Astrocyte (in vitro differentiated cells and primary cell): Measurements from ENCODE around the gene MCAM. TPM values are rescaled to one million over a fixed set of nuclear protein-coding genes. Genes with fewer than 3 reads are reported as not detected.

Experiments used
- DNase-seq: peaks from one replicate; pipeline ENCODE4 v3.0.0-alpha.2; 2010; ENCODE audit warnings: low read depth
- FAIRE-seq: peaks from 2 replicates; lab custom pipeline; 2011; peaks lifted over from hg19 to GRCh38; lab: Jason Lieb, UNC
- H2AFZ ChIP-seq: 2 replicates; pipeline ENCODE4 v1.6.0; 2012; ENCODE audit warnings: low read depth, low read length, inconsistent platforms
- H3K27ac ChIP-seq: 2 replicates; pipeline ENCODE4 v1.5.1; 2011; ENCODE audit warnings: low read depth, low read length, inconsistent platforms
- H3K27me3 ChIP-seq: 2 replicates; pipeline ENCODE4 v1.6.0; 2011; ENCODE audit warnings: low read length, inconsistent platforms; ENCODE audit not compliant: insufficient read depth
- H3K36me3 ChIP-seq: 2 replicates; pipeline ENCODE4 v1.5.1; 2011; ENCODE audit warnings: low read length, inconsistent platforms; ENCODE audit not compliant: insufficient read depth
- H3K4me1 ChIP-seq: 2 replicates; pipeline ENCODE4 v1.5.1; 2011; ENCODE audit warnings: low read length, inconsistent platforms; ENCODE audit not compliant: insufficient read depth
- H3K4me2 ChIP-seq: 2 replicates; pipeline ENCODE4 v1.6.0; 2012; ENCODE audit warnings: low read length, inconsistent platforms
- H3K4me3 ChIP-seq: 2 replicates; pipeline ENCODE4 v1.5.1; 2011; ENCODE audit warnings: low read depth, mild to moderate bottlenecking, low read length, inconsistent platforms; ENCODE audit not compliant: insufficient read depth
- H3K79me2 ChIP-seq: 2 replicates; pipeline ENCODE4 v1.6.0; 2012; ENCODE audit warnings: mild to moderate bottlenecking, low read length, inconsistent platforms; ENCODE audit not compliant: insufficient read depth
- H3K9ac ChIP-seq: 2 replicates; pipeline ENCODE4 v1.6.0; 2012; ENCODE audit warnings: mild to moderate bottlenecking, low read length, inconsistent platforms
- H3K9me3 ChIP-seq: 2 replicates; pipeline ENCODE4 v1.5.1; 2012; ENCODE audit warnings: low read depth, mild to moderate bottlenecking, low read length, inconsistent platforms; ENCODE audit not compliant: insufficient read depth
- H4K20me1 ChIP-seq: 2 replicates; pipeline ENCODE4 v1.6.0; 2012; ENCODE audit warnings: low read length, inconsistent platforms; ENCODE audit not compliant: insufficient read depth
- H3K27ac Mint-ChIP-seq: one replicate; pipeline ENCODE4 v1.8.0; 2021; ENCODE audit warnings: mild to moderate bottlenecking, mixed read lengths; ENCODE audit not compliant: unreplicated experiment
- H3K27me3 Mint-ChIP-seq: one replicate; pipeline ENCODE4 v1.8.0; 2021; ENCODE audit warnings: low read depth, mixed read lengths; ENCODE audit not compliant: unreplicated experiment
- H3K36me3 Mint-ChIP-seq: one replicate; pipeline ENCODE4 v1.8.0; 2021; ENCODE audit warnings: low read depth, mixed read lengths; ENCODE audit not compliant: unreplicated experiment
- H3K4me1 Mint-ChIP-seq: one replicate; pipeline ENCODE4 v1.8.0; 2021; ENCODE audit warnings: low read depth, mixed read lengths; ENCODE audit not compliant: unreplicated experiment
- H3K4me3 Mint-ChIP-seq: one replicate; pipeline ENCODE4 v1.8.0; 2021; ENCODE audit warnings: mild to moderate bottlenecking, moderate library complexity, mixed read lengths; ENCODE audit not compliant: unreplicated experiment
- H3K9me3 Mint-ChIP-seq: one replicate; pipeline ENCODE4 v1.8.0; 2021; ENCODE audit warnings: mild to moderate bottlenecking, mixed read lengths; ENCODE audit not compliant: unreplicated experiment
- EZH2 ChIP-seq: IDR thresholded peaks from 2 replicates; pipeline ENCODE4 v1.6.1; 2012; ENCODE audit warnings: mild to moderate bottlenecking, low read length, inconsistent platforms; ENCODE audit not compliant: insufficient read depth
- total RNA-seq: library from RNA; stranded (reverse); gene quantifications from 2 replicates; pipeline ENCODE4 v1.2.1, GENCODE V29; 2021
- TF ChIP-seq, protein P1 (sequence below): IDR thresholded peaks from 2 replicates; pipeline ENCODE4 v1.5.1; 2011; ENCODE audit warnings: low read depth, mild to moderate bottlenecking, inconsistent platforms, low read length, moderate library complexity; ENCODE audit not compliant: insufficient read depth

The MCAM gene
- total RNA-seq, 1 donor from 2014 or later: 213 TPM

DNA sequence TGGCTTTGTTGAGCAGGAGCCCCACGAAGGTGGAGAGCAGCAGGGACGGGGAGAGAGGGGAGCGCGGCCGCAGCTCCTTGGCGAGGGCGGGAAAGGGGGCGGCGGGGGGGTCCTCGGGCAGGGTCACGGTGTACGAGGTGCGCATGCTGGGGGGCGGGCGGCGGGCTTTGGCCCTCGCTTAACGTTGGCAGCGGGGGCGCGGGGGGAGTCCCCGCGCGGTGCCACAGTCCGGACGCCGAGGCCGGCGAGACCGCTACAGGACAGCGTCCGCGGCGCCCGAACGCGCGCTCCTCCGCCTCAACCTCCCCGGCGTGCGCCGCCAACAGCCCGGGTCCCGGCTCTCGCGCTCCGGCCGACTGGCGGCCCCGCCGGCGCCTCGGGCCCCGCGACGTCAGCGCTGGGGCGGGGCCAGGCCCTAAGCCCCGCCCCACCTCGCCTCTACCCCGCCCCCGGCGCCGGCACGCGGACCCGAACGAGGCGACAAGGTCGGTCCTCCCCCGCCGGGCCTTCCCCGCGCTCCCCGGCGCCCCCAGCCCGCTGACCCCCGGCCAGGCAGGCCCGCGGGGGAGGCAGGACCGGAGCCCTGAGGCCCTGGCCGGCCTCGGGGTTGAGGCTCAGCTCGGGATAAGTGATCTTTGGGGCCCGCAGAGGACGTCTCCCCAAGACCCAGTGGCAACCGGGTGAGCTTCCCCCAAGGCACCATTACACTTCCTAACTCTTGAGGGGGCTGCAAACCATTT, 47.1 kb upstream of the MCAM start:
- H3K4me3 Mint-ChIP-seq: peak overlapping the region; percentile 85
- peaks cover 5% of the 10 kb centered on the region for H3K27me3 Mint-ChIP-seq
- Histone ChIP-seq H3K9me3 (no peaks in the 10 kb centered on the region), H3K27me3 (peaks cover 11% of the 10 kb centered on the region), H4K20me1 (no peaks in the 10 kb centered on the region), H3K79me2 (no peaks in the 10 kb centered on the region), H3K9ac (no peak overlapping the region), H3K4me3 (no peak overlapping the region), H3K27ac (no peak overlapping the region), H3K36me3 (no peaks in the 10 kb centered on the region), H2AFZ (no peak overlapping the region), H3K4me1 (peaks cover 27% of the 10 kb centered on the region), H3K4me2 (peak overlapping the region; percentile 69)
- DNase-seq (no peak), FAIRE-seq (no peak)
- peak overlapping the region; percentile 84 for H3K27ac Mint-ChIP-seq
- peaks cover 34% of the 10 kb centered on the region for H3K4me1 Mint-ChIP-seq
- H3K36me3 Mint-ChIP-seq: peaks cover 1% of the 10 kb centered on the region
- TF ChIP-seq EZH2: no peak
- TF ChIP-seq, protein P1, sequence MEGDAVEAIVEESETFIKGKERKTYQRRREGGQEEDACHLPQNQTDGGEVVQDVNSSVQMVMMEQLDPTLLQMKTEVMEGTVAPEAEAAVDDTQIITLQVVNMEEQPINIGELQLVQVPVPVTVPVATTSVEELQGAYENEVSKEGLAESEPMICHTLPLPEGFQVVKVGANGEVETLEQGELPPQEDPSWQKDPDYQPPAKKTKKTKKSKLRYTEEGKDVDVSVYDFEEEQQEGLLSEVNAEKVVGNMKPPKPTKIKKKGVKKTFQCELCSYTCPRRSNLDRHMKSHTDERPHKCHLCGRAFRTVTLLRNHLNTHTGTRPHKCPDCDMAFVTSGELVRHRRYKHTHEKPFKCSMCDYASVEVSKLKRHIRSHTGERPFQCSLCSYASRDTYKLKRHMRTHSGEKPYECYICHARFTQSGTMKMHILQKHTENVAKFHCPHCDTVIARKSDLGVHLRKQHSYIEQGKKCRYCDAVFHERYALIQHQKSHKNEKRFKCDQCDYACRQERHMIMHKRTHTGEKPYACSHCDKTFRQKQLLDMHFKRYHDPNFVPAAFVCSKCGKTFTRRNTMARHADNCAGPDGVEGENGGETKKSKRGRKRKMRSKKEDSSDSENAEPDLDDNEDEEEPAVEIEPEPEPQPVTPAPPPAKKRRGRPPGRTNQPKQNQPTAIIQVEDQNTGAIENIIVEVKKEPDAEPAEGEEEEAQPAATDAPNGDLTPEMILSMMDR: no peak
- no peaks in the 10 kb centered on the region for H3K9me3 Mint-ChIP-seq

DNA sequence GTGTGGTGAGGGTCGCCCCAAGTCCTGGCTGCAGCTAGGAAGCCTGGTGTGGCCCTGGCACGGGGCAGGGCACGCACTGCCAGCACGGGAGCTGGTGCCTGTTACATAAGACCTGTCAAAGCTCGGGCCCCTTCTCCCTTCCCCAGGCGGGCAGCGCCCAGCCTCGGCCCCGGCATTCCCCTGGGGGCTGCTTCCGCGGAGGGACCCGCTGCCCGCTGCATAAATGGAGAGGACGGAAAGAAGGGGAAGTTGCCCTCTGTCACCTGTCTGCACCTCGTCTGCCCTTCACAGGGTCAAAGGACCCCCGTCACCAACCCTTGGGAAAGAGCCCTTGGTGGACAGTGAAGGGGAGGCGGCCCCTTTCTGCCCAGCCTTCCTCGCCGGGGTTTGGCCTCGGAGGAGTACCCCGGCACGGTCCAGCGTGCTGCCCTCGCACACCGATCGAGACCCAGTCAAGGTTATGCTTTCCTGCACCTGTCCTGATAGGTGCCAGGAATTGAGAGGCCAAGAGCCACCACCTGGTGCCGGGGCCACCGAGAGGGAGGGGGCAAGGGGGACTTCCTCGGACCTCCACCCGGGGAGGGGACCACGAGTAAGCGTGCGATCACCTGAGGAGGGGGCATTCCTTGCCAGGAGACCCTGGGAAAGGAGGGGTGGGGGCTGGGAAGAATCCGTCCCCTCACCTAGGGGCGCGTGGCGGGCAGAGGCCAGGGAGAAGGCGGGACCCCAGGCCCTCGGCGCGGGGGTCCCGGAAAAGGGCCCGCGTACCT, 46.3 kb upstream of the MCAM start:
- no peaks in the 10 kb centered on the region for H4K20me1 ChIP-seq
- no peaks in the 10 kb centered on the region for H3K79me2 ChIP-seq
- H3K36me3 ChIP-seq: no peaks in the 10 kb centered on the region
- Mint-ChIP-seq H3K4me3 (peak overlapping the region; percentile 76), H3K4me1 (peaks cover 32% of the 10 kb centered on the region), H3K9me3 (no peaks in the 10 kb centered on the region), H3K27me3 (peaks cover 8% of the 10 kb centered on the region), H3K36me3 (peaks cover 8% of the 10 kb centered on the region), H3K27ac (no peak overlapping the region)
- H3K4me3 ChIP-seq: no peak overlapping the region
- TF ChIP-seq, protein P1: no peak
- no peak for TF ChIP-seq EZH2
- peaks cover 11% of the 10 kb centered on the region for H3K27me3 ChIP-seq
- H3K4me1 ChIP-seq: peaks cover 23% of the 10 kb centered on the region
- no peaks in the 10 kb centered on the region for H3K9me3 ChIP-seq
- FAIRE-seq: no peak
- peak overlapping the region; percentile 69 for H3K4me2 ChIP-seq
- H3K9ac ChIP-seq: no peak overlapping the region
- DNase-seq: no peak
- no peak overlapping the region for H3K27ac ChIP-seq
- H2AFZ ChIP-seq: no peak overlapping the region

DNA sequence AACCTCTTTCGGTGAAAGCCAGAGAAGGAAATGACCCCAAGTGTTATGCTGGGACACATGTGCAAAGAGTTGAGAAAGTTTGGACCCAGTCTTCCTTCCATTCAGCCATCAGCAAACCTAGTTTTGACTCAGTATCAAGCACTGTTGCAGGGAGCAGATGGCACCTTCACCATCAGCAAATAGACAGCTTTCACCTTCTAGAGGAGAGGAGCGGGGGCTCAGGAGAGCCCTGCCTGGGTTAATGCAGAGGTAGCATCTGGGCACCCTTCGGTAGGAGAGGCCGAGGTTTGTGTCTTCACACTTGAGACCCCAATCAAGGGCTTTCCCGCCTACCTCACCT, 45.8 kb upstream of the MCAM start:
- Mint-ChIP-seq H3K4me1 (peaks cover 30% of the 10 kb centered on the region), H3K9me3 (no peaks in the 10 kb centered on the region), H3K36me3 (peaks cover 11% of the 10 kb centered on the region), H3K4me3 (peak overlapping the region; percentile 76), H3K27ac (peak overlapping the region; percentile 75), H3K27me3 (peaks cover 8% of the 10 kb centered on the region)
- H3K36me3 ChIP-seq: no peaks in the 10 kb centered on the region
- H4K20me1 ChIP-seq: no peaks in the 10 kb centered on the region
- no peak for FAIRE-seq
- H3K9me3 ChIP-seq: no peaks in the 10 kb centered on the region
- no peak overlapping the region for H3K9ac ChIP-seq
- H3K4me1 ChIP-seq: peaks cover 18% of the 10 kb centered on the region
- H3K79me2 ChIP-seq: no peaks in the 10 kb centered on the region
- H3K4me2 ChIP-seq: no peak overlapping the region
- no peak for DNase-seq
- TF ChIP-seq, protein P1: no peak
- no peak for TF ChIP-seq EZH2
- H2AFZ ChIP-seq: no peak overlapping the region
- H3K27me3 ChIP-seq: peaks cover 11% of the 10 kb centered on the region
- H3K4me3 ChIP-seq: no peak overlapping the region
- H3K27ac ChIP-seq: no peak overlapping the region
